H9 (cell line): ENCODE data around the gene ASB7. TPM values are rescaled to one million over a fixed set of nuclear protein-coding genes. Genes with fewer than 3 reads are reported as not detected.

Source experiments
- DNase-seq: peaks from one replicate; pipeline ENCODE4 v3.0.0-alpha.2; 2017
- H2AFZ ChIP-seq: one replicate; pipeline ENCODE4 v1.6.1; 2013; ENCODE audit warnings: mild to moderate bottlenecking, low read length, control low read depth, moderate library complexity
- H2AK5ac ChIP-seq: 2 replicates; pipeline ENCODE4 v1.6.1; 2013; ENCODE audit warnings: low read length, control low read depth, mixed read lengths; ENCODE audit not compliant: insufficient read length
- H2BK120ac ChIP-seq: one replicate; pipeline ENCODE4 v1.6.1; 2013; ENCODE audit warnings: low read depth, mild to moderate bottlenecking, low read length, control low read depth, inconsistent platforms; ENCODE audit not compliant: poor library complexity, severe bottlenecking
- H2BK12ac ChIP-seq: 2 replicates; pipeline ENCODE4 v1.6.1; 2013; ENCODE audit warnings: low read length, control low read depth, mixed read lengths, low read depth; ENCODE audit not compliant: insufficient read length
- H2BK15ac ChIP-seq: 2 replicates; pipeline ENCODE4 v1.6.1; 2013; ENCODE audit warnings: low read depth, low read length, control low read depth
- H2BK20ac ChIP-seq: one replicate; pipeline ENCODE4 v1.6.1; 2013; ENCODE audit warnings: low read depth, mild to moderate bottlenecking, low read length, control low read depth, inconsistent platforms; ENCODE audit not compliant: poor library complexity, severe bottlenecking
- H2BK5ac ChIP-seq: 2 replicates; pipeline ENCODE4 v1.6.1; 2013; ENCODE audit warnings: low read length, control low read depth, mixed read lengths; ENCODE audit not compliant: insufficient read length
- H3K14ac ChIP-seq: 2 replicates; pipeline ENCODE4 v1.6.1; 2013; ENCODE audit warnings: low read length, control low read depth; ENCODE audit not compliant: insufficient read depth
- H3K18ac ChIP-seq: 2 replicates; pipeline ENCODE4 v1.6.1; 2013; ENCODE audit warnings: low read depth, mild to moderate bottlenecking, mixed read lengths, low read length, control low read depth; ENCODE audit not compliant: insufficient read length
- H3K23ac ChIP-seq: 2 replicates; pipeline ENCODE4 v1.6.1; 2013; ENCODE audit warnings: low read length, control low read depth, mixed read lengths, low read depth; ENCODE audit not compliant: insufficient read length
- H3K23me2 ChIP-seq: 2 replicates; pipeline ENCODE4 v1.6.1; 2013; ENCODE audit warnings: low read depth, mild to moderate bottlenecking, mixed read lengths, low read length, control low read depth; ENCODE audit not compliant: insufficient read length, poor library complexity, severe bottlenecking
- H3K27ac ChIP-seq: 2 replicates; pipeline ENCODE4 v1.5.1; 2013; ENCODE audit warnings: low read length, control low read depth, mixed read lengths, low read depth; ENCODE audit not compliant: insufficient read length
- H3K27me3 ChIP-seq: 2 replicates; pipeline ENCODE4 v1.6.1; 2013; ENCODE audit warnings: low read length, control low read depth, inconsistent platforms; ENCODE audit not compliant: insufficient read depth
- H3K4ac ChIP-seq: 2 replicates; pipeline ENCODE4 v1.6.1; 2013; ENCODE audit warnings: low read depth, mild to moderate bottlenecking, control low read depth, inconsistent platforms, low read length, moderate library complexity
- H3K4me1 ChIP-seq: 2 replicates; pipeline ENCODE4 v1.6.1; 2013; ENCODE audit warnings: low read length, control low read depth, inconsistent platforms; ENCODE audit not compliant: insufficient read depth
- H3K4me2 ChIP-seq: 2 replicates; pipeline ENCODE4 v1.6.1; 2013; ENCODE audit warnings: low read length, control low read depth, mixed read lengths; ENCODE audit not compliant: insufficient read length, insufficient read depth
- H3K56ac ChIP-seq: 2 replicates; pipeline ENCODE4 v1.6.1; 2013; ENCODE audit warnings: low read depth, mild to moderate bottlenecking, mixed read lengths, low read length, control low read depth; ENCODE audit not compliant: insufficient read length
- H3K79me1 ChIP-seq: 2 replicates; pipeline ENCODE4 v1.6.1; 2013; ENCODE audit warnings: low read depth, mild to moderate bottlenecking, moderate library complexity, low read length, control low read depth, inconsistent platforms; ENCODE audit not compliant: insufficient read depth, poor library complexity, severe bottlenecking
- H3K79me2 ChIP-seq: 2 replicates; pipeline ENCODE4 v1.6.1; 2013; ENCODE audit warnings: low read length, control low read depth, inconsistent platforms; ENCODE audit not compliant: insufficient read depth
- H3K9ac ChIP-seq: 2 replicates; pipeline ENCODE4 v1.6.1; 2013; ENCODE audit warnings: low read length, control low read depth, mixed read lengths; ENCODE audit not compliant: insufficient read length; ENCODE audit errors: extremely low read depth
- H3K9me3 ChIP-seq: one replicate; pipeline ENCODE4 v1.6.1; 2013; ENCODE audit warnings: low read depth, low read length, inconsistent platforms; ENCODE audit not compliant: control insufficient read depth
- H3T11ph ChIP-seq: one replicate; pipeline ENCODE4 v1.6.1; 2013; ENCODE audit warnings: mild to moderate bottlenecking, low read length, control low read depth, inconsistent platforms
- H4K20me1 ChIP-seq: one replicate; pipeline ENCODE4 v1.6.1; 2013; ENCODE audit not compliant: control insufficient read depth, insufficient read length, insufficient read depth
- H4K5ac ChIP-seq: 2 replicates; pipeline ENCODE4 v1.6.1; 2013; ENCODE audit warnings: low read depth, mild to moderate bottlenecking, mixed read lengths, low read length, control low read depth; ENCODE audit not compliant: insufficient read length
- H4K8ac ChIP-seq: replicated peaks from 2 replicates; pipeline ENCODE4 v1.6.1; 2013; ENCODE audit warnings: low read length, control low read depth, mixed read lengths, low read depth; ENCODE audit not compliant: insufficient read length
- H4K91ac ChIP-seq: 2 replicates; pipeline ENCODE4 v1.6.1; 2013; ENCODE audit warnings: low read depth, mild to moderate bottlenecking, moderate library complexity, mixed read lengths, low read length, control low read depth; ENCODE audit not compliant: insufficient read length
- H3K27ac Mint-ChIP-seq, 3 experiments: 2 replicates in 2 of 3; 3 replicates in 1 of 3; pipeline ENCODE4 v1.8.0; 2020 to 2021; ENCODE audit warnings: mixed read lengths in 3 of 3, mild to moderate bottlenecking in 1 of 3, moderate library complexity in 1 of 3
- H3K27me3 Mint-ChIP-seq: 2 replicates; pipeline ENCODE4 v1.8.0; 2021; ENCODE audit warnings: low read depth, mild to moderate bottlenecking, moderate library complexity, mixed read lengths
- H3K36me3 Mint-ChIP-seq, 3 experiments: 2 replicates in 2 of 3; 3 replicates in 1 of 3; pipeline ENCODE4 v1.8.0; 2020 to 2021; ENCODE audit warnings: low read depth in 3 of 3, mixed read lengths in 3 of 3; ENCODE audit not compliant: insufficient read depth in 1 of 3
- H3K4me1 Mint-ChIP-seq, 2 experiments: 2 replicates each; pipeline ENCODE4 v1.8.0; 2020; ENCODE audit warnings: mixed read lengths in 2 of 2
- H3K4me3 Mint-ChIP-seq, 2 experiments: 2 replicates in 1 of 2; 3 replicates in 1 of 2; pipeline ENCODE4 v1.8.0; 2020 to 2021; ENCODE audit warnings: mild to moderate bottlenecking in 2 of 2, mixed read lengths in 2 of 2, moderate library complexity in 1 of 2
- H3K9me3 Mint-ChIP-seq, 2 experiments: 2 replicates in 1 of 2; 3 replicates in 1 of 2; pipeline ENCODE4 v1.8.0; 2020; ENCODE audit warnings: mild to moderate bottlenecking in 2 of 2, mixed read lengths in 2 of 2, moderate library complexity in 1 of 2
- WGBS: extraction: QIAGEN DNeasy Blood & Tissue Kit; methylation state at CpG from one replicate; pipeline ENCODE4 v1.1.7; 2013; ENCODE audit warnings: missing lambda C conversion rate, low lambda C conversion rate, mixed read lengths; ENCODE audit not compliant: insufficient read length; ENCODE audit errors: extremely low coverage; 5-methylcytosine and 5-hydroxymethylcytosine counted together
- total RNA-seq: library from RNA; stranded (reverse); gene quantifications from 2 replicates; pipeline ENCODE4 v1.2.1, GENCODE V29; 2021
- TF ChIP-seq, protein P1 (sequence below): fragments of 200-600 bp; sonication (generic); conservative IDR thresholded peaks from 3 replicates; pipeline ENCODE4 v1.8.0; 2021; ENCODE audit warnings: antibody characterized with exemption, mild to moderate bottlenecking

ASB7 gene
- total RNA-seq, 1 experiment from 2014 or later = 12.8 TPM

DNA sequence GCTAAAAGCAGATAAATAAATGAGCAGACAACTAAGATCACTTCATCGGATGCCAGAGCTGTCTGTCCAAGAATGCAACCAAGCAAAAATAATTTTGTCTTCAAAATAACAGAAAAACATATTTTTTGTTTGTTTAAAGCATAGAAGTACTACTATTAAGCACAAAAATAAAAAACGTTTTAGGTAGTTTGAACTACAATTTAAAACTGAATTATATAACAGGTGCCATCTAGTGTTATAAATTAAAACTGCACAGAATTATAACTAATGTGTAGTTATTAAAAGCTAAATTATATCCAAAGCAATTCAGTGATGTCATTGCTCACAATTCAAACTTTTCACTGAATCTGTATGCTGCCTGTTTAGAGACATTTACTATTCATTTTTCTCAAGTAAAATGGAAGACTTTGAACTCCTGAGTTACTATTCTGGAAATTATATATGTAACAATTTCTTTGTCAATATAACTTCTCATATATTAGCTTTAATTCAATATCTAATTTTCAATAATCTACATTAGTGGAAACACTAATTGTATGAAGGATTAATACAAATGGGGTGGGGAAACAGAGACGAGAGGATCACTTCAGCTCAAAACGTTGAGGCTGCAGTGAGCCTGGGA, 29.9 kb upstream of the ASB7 start:
- no peak overlapping the region for H3K4me3 Mint-ChIP-seq
- no peak overlapping the region for H3K14ac ChIP-seq

More for the DNA sequence above, 29.9 kb upstream of the ASB7 start:
- Histone ChIP-seq H3K23ac (no peak overlapping the region), H3K4me2 (no peak overlapping the region), H3K79me2 (no peaks in the 10 kb centered on the region), H3K4ac (no peak overlapping the region), H2AFZ (no peak overlapping the region), H3K18ac (no peak overlapping the region), H2BK120ac (no peak overlapping the region), H4K91ac (no peak overlapping the region), H3K56ac (no peak overlapping the region), H3K23me2 (no peaks in the 10 kb centered on the region), H2BK12ac (no peak overlapping the region), H4K5ac (no peak overlapping the region), H2BK5ac (no peak overlapping the region), H3K27me3 (no peaks in the 10 kb centered on the region), H3K9me3 (no peaks in the 10 kb centered on the region), H2BK15ac (no peak overlapping the region), H3K27ac (no peak overlapping the region), H3K9ac (no peak overlapping the region), H2BK20ac (no peak overlapping the region), H3T11ph (no peak overlapping the region), H3K79me1 (no peaks in the 10 kb centered on the region), H4K8ac (no peak overlapping the region), H4K20me1 (no peaks in the 10 kb centered on the region), H2AK5ac (no peak overlapping the region), H3K4me1 (no peaks in the 10 kb centered on the region)
- no peaks in the 10 kb centered on the region for H3K27me3 Mint-ChIP-seq
- DNase-seq = no peak
- H3K27ac Mint-ChIP-seq = no peak overlapping the region; a peak in 1 of 7 replicates
- WGBS = no CpG with 5 or more reads among the region's 4 CpGs
- H3K9me3 Mint-ChIP-seq = no peaks in the 10 kb centered on the region
- TF ChIP-seq, protein P1, sequence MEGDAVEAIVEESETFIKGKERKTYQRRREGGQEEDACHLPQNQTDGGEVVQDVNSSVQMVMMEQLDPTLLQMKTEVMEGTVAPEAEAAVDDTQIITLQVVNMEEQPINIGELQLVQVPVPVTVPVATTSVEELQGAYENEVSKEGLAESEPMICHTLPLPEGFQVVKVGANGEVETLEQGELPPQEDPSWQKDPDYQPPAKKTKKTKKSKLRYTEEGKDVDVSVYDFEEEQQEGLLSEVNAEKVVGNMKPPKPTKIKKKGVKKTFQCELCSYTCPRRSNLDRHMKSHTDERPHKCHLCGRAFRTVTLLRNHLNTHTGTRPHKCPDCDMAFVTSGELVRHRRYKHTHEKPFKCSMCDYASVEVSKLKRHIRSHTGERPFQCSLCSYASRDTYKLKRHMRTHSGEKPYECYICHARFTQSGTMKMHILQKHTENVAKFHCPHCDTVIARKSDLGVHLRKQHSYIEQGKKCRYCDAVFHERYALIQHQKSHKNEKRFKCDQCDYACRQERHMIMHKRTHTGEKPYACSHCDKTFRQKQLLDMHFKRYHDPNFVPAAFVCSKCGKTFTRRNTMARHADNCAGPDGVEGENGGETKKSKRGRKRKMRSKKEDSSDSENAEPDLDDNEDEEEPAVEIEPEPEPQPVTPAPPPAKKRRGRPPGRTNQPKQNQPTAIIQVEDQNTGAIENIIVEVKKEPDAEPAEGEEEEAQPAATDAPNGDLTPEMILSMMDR = peak; percentile 56
- H3K36me3 Mint-ChIP-seq = peaks cover 4 to 16% (median 5%) of the 10 kb centered on the region in 3 experiments; a peak in 4 of 7 replicates
- H3K4me1 Mint-ChIP-seq = no peaks in the 10 kb centered on the region
